Stimulated activated CD4-positive, alpha-beta T cell treated with anti-CD3 and anti-CD28 coated beads, TNF-alpha, amount 100 ng/mL, for 1 hour (primary cell): ENCODE results near the gene TEX52.

Experiments
- DNase-seq, 3 donors: peaks; one replicate each; pipeline ENCODE4 v3.0.0-alpha.2; 2020; ENCODE audit warnings: low read depth in 3 of 3, low spot score in 1 of 3

TEX52 gene

GRCh38 chr12:2833810-2834209, 23.0 kb downstream of the TEX52 start:
- no peak for DNase-seq

GRCh38 chr12:2833327-2833726, 23.5 kb downstream of the TEX52 start:
- no peak for DNase-seq

GRCh38 chr12:2832550-2833127, 24.2 kb downstream of the TEX52 start:
- no peak for DNase-seq

- no peak for DNase-seq
These were observed 27.6 kb downstream of the TEX52 start for GRCh38 chr12:2829275-2829674.

- no peak for DNase-seq
These were observed 29.9 kb downstream of the TEX52 start for GRCh38 chr12:2826721-2827515.

GRCh38 chr12:2826036-2826435, 30.8 kb downstream of the TEX52 start:
- no peak for DNase-seq

- no peak for DNase-seq
These were observed 31.7 kb downstream of the TEX52 start for GRCh38 chr12:2825132-2825531.

GRCh38 chr12:2824541-2824940, 32.3 kb downstream of the TEX52 start:
- DNase-seq = no peak

- DNase-seq = no peak
These were observed 33.4 kb downstream of the TEX52 start for GRCh38 chr12:2823483-2823882.

- DNase-seq = no peak
These were observed 36.4 kb downstream of the TEX52 start for GRCh38 chr12:2820432-2820831.

GRCh38 chr12:2819810-2820209, 37.0 kb downstream of the TEX52 start:
- DNase-seq = no peak

- no peak for DNase-seq
These were observed 43.3 kb downstream of the TEX52 start for GRCh38 chr12:2813214-2814185.

GRCh38 chr12:2812290-2813213, 44.3 kb downstream of the TEX52 start, which contains the start of gene ITFG2:
ITFG2 (plus strand) TSS chr12:2812668; CDS start chr12:2812761, 93 bp downstream.
- DNase-seq = peak; percentile 82 to 88 (median 85)

GRCh38 chr12:2811801-2812200, 45.0 kb downstream of the TEX52 start:
- no peak for DNase-seq

- no peak for DNase-seq
These were observed 50.1 kb downstream of the TEX52 start for GRCh38 chr12:2806700-2807099.

- no peak for DNase-seq
These were observed 51.7 kb downstream of the TEX52 start for GRCh38 chr12:2805143-2805520.

GRCh38 chr12:2804393-2805142, 52.3 kb downstream of the TEX52 start:
- no peak for DNase-seq

GRCh38 chr12:2803635-2804392, 53.0 kb downstream of the TEX52 start:
- no peak for DNase-seq
